ENCODE measurements around the gene SMARCD3.

GRCh38 chr7:151208253-151208862 is 40.1 kb downstream of the SMARCD3 start:
- TF ChIP-seq EZH2 (IDR thresholded peaks at IDR 0.05; ENCODE audit: borderline replicate concordance, insufficient read depth, low read length, poor library complexity, severe bottlenecking) = no peak
- TF ChIP-seq CTCF (IDR thresholded peaks at IDR 0.05; ENCODE audit: poor library complexity, severe bottlenecking) = no peak
- no peak for TF ChIP-seq POLR2AphosphoS5 (IDR thresholded peaks at IDR 0.05)
- TF ChIP-seq SMC3 (conservative IDR thresholded peaks at IDR 0.05; ENCODE audit: poor library complexity) = no peak
- TF ChIP-seq, protein P1, sequence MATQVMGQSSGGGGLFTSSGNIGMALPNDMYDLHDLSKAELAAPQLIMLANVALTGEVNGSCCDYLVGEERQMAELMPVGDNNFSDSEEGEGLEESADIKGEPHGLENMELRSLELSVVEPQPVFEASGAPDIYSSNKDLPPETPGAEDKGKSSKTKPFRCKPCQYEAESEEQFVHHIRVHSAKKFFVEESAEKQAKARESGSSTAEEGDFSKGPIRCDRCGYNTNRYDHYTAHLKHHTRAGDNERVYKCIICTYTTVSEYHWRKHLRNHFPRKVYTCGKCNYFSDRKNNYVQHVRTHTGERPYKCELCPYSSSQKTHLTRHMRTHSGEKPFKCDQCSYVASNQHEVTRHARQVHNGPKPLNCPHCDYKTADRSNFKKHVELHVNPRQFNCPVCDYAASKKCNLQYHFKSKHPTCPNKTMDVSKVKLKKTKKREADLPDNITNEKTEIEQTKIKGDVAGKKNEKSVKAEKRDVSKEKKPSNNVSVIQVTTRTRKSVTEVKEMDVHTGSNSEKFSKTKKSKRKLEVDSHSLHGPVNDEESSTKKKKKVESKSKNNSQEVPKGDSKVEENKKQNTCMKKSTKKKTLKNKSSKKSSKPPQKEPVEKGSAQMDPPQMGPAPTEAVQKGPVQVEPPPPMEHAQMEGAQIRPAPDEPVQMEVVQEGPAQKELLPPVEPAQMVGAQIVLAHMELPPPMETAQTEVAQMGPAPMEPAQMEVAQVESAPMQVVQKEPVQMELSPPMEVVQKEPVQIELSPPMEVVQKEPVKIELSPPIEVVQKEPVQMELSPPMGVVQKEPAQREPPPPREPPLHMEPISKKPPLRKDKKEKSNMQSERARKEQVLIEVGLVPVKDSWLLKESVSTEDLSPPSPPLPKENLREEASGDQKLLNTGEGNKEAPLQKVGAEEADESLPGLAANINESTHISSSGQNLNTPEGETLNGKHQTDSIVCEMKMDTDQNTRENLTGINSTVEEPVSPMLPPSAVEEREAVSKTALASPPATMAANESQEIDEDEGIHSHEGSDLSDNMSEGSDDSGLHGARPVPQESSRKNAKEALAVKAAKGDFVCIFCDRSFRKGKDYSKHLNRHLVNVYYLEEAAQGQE (IDR thresholded peaks at IDR 0.05; ENCODE audit: borderline replicate concordance) = no peak
